Lower leg skin (tissue), 3 donors: ENCODE results near the gene LRP1B.

Source experiments
- CTCF ChIP-seq, 3 donors: fragments of 450-650 bp; IDR thresholded peaks; one replicate each; pipeline ENCODE4 v1.5.1; 2016; ENCODE audit warnings: antibody characterized with exemption in 3 of 3, mild to moderate bottlenecking in 3 of 3, moderate library complexity in 2 of 3
- POLR2A ChIP-seq, 2 donors: fragments of 450-650 bp; IDR thresholded peaks; one replicate each; pipeline ENCODE4 v1.6.1; 2016 to 2017; ENCODE audit warnings: antibody characterized with exemption in 2 of 2, mild to moderate bottlenecking in 1 of 2, moderate library complexity in 1 of 2

- TF ChIP-seq CTCF (IDR thresholded peaks at IDR 0.05) (no peak), POLR2A (IDR thresholded peaks at IDR 0.05) (no peak)
These were observed 1129.1 kb downstream of the LRP1B start for GRCh38 chr2:141001750-141002149.
